Thyroid gland (tissue), 4 donors: ENCODE results near the gene SLC13A5. TPM values are rescaled to one million over a fixed set of nuclear protein-coding genes. Genes with fewer than 3 reads are reported as not detected.

Experiments used
- DNase-seq, 2 donors: peaks; one replicate each; pipeline ENCODE4 v3.0.0-alpha.2; 2019
- H3K27ac ChIP-seq, 3 donors: fragments of 200-600 bp; sonication (generic); 1 replicate in 2 of 3; 2 replicates in 1 of 3; pipeline ENCODE4 v1.5.1; 2016 to 2019; ENCODE audit warnings: mild to moderate bottlenecking in 1 of 3, moderate library complexity in 1 of 3
- H3K27me3 ChIP-seq: fragments of 200-600 bp; sonication (generic); one replicate; pipeline ENCODE4 v1.5.1; 2019
- H3K36me3 ChIP-seq, 2 donors: fragments of 200-600 bp; sonication (generic); one replicate each; pipeline ENCODE4 v1.5.1; 2016 to 2019
- H3K4me1 ChIP-seq, 2 donors: fragments of 200-600 bp; sonication (generic); one replicate each; pipeline ENCODE4 v1.5.1; 2017 to 2019
- H3K4me3 ChIP-seq, 3 donors: fragments of 200-600 bp; sonication (generic); replicated peaks in 1 of 3; 1 replicate in 2 of 3; 2 replicates in 1 of 3; pipeline ENCODE4 v1.5.1; 2016; ENCODE audit warnings: mild to moderate bottlenecking in 1 of 3
- H3K9me3 ChIP-seq: fragments of 200-600 bp; sonication (generic); one replicate; pipeline ENCODE4 v1.5.1; 2017
- CTCF ChIP-seq, 6 experiments: fragments of 200-600 bp in 3 of 6; fragments of 450-650 bp in 3 of 6; sonication (generic) in 3 of 6; IDR thresholded peaks; one replicate each; pipeline ENCODE4 v1.5.1; 2016 to 2019; ENCODE audit warnings: antibody characterized with exemption in 6 of 6, mild to moderate bottlenecking in 2 of 6, inconsistent platforms in 1 of 6, moderate library complexity in 1 of 6
- POLR2A ChIP-seq, 2 donors: fragments of 450-650 bp; IDR thresholded peaks; one replicate each; pipeline ENCODE4 v1.6.1; 2017; ENCODE audit warnings: antibody characterized with exemption in 2 of 2, mild to moderate bottlenecking in 2 of 2, moderate library complexity in 1 of 2
- WGBS, 2 donors: methylation state at CpG; one replicate each; pipeline ENCODE4 v1.1.5; 2017; 5-methylcytosine and 5-hydroxymethylcytosine counted together
- intact Hi-C: fragments of 100-400 bp; cut with DNase I; formaldehyde crosslinking; loops from one replicate; pipeline ENCODE4 v1.15.1; 2023
- total RNA-seq, 4 donors: library from RNA; depleted of rRNA; stranded (reverse); fragments of >200 nt; gene quantifications; one replicate each; pipeline ENCODE4 v1.2.3, GENCODE V29; 2016

Gene SLC13A5
- total RNA-seq, 4 donors from 2014 or later: 0.27 to 0.63 TPM; not detected in 2

- 3 to 7% methylated on average over 17 to 20 of the region's 20 CpGs for WGBS, 2 donors
Observed at GRCh38 chr17:6641247-6641863, 71.8 kb downstream of the SLC13A5 start.

GRCh38 chr17:6640536-6641246 lies 72.5 kb downstream of the SLC13A5 start, which contains the start of the genes KIAA0753 and TXNDC17:
Gene KIAA0753 (minus strand): TSS chr17:6640711. CDS start chr17:6635103, 5,608 bp downstream.
Gene TXNDC17 (plus strand): TSS chr17:6641060. CDS start chr17:6641083, 23 bp downstream.
- peaks cover 0 to 5% of the 10 kb centered on the region in 2 donors for H3K36me3 ChIP-seq
- H3K9me3 ChIP-seq: no peaks in the 10 kb centered on the region
- H3K27ac ChIP-seq: peak within 1 kb of the TSS; percentile 82 to 93 (median 86)
- TF ChIP-seq POLR2A (IDR thresholded peaks at IDR 0.05) (peak in 1 of 2 donors; percentile 82), CTCF (IDR thresholded peaks at IDR 0.05) (no peak)
- no peaks in the 10 kb centered on the region for H3K27me3 ChIP-seq
- intact Hi-C loops: no loop called here
- H3K4me1 ChIP-seq: peaks cover 19 to 23% of the 10 kb centered on the region in 2 donors
- peak within 1 kb of the TSS; percentile 56 to 80 (median 79) for H3K4me3 ChIP-seq
- 1% methylated on average over 40 to 47 of the region's 52 CpGs for WGBS, 2 donors
- DNase-seq: peak; percentile 93

More at GRCh38 chr17:6641247-6641863, 71.8 kb downstream of the SLC13A5 start:
- DNase-seq: no peak
- Histone ChIP-seq H3K9me3 (no peaks in the 10 kb centered on the region), H3K36me3 (peaks cover 0 to 5% of the 10 kb centered on the region in 2 donors), H3K4me1 (peaks cover 19 to 23% of the 10 kb centered on the region in 2 donors), H3K27me3 (no peaks in the 10 kb centered on the region), H3K4me3 (peak overlapping the region; percentile 56 to 80 (median 79)), H3K27ac (peak overlapping the region; percentile 82 to 93 (median 86))
- no peak for TF ChIP-seq CTCF (IDR thresholded peaks at IDR 0.05)
- TF ChIP-seq POLR2A (IDR thresholded peaks at IDR 0.05): no peak
- intact Hi-C loops: no loop called here

GRCh38 chr17:6639586-6640535 lies 73.3 kb downstream of the SLC13A5 start:
- H3K4me1 ChIP-seq: peaks cover 19 to 23% of the 10 kb centered on the region in 2 donors
- no peaks in the 10 kb centered on the region for H3K27me3 ChIP-seq
- DNase-seq: peak; percentile 29 to 39
- TF ChIP-seq POLR2A (IDR thresholded peaks at IDR 0.05) (no peak), CTCF (IDR thresholded peaks at IDR 0.05) (no peak)
- peak overlapping the region; percentile 56 to 80 (median 79) for H3K4me3 ChIP-seq
- intact Hi-C loops: no loop called here
- H3K27ac ChIP-seq: peak overlapping the region; percentile 82 to 93 (median 86)
- H3K36me3 ChIP-seq: peaks cover 0 to 5% of the 10 kb centered on the region in 2 donors
- H3K9me3 ChIP-seq: no peaks in the 10 kb centered on the region
- WGBS, 2 donors: 0 to 1% methylated on average over 26 to 37 of the region's 67 CpGs

- no peaks in the 10 kb centered on the region for H3K9me3 ChIP-seq
- 36 to 38% methylated on average over 14 to 15 of the region's 15 CpGs for WGBS, 2 donors
- DNase-seq: no peak
- peaks cover 19 to 23% of the 10 kb centered on the region in 2 donors for H3K4me1 ChIP-seq
- TF ChIP-seq POLR2A (IDR thresholded peaks at IDR 0.05) (no peak), CTCF (IDR thresholded peaks at IDR 0.05) (no peak)
- intact Hi-C loops: no loop called here
- no peaks in the 10 kb centered on the region for H3K27me3 ChIP-seq
- no peak overlapping the region for H3K27ac ChIP-seq
- peak overlapping the region in 2 of 3 donors; percentile 56 to 79 for H3K4me3 ChIP-seq
- peaks cover 0 to 12% of the 10 kb centered on the region in 2 donors for H3K36me3 ChIP-seq
Observed at GRCh38 chr17:6639014-6639585, 74.1 kb downstream of the SLC13A5 start.
